NB4 (cell line): Measurements from ENCODE around the gene RAD51B.

Source experiments
- CTCF ChIP-seq: IDR thresholded peaks from one replicate; pipeline ENCODE4 v1.5.1; 2012; ENCODE audit warnings: low read depth, low read length
- POLR2A ChIP-seq: IDR thresholded peaks from 2 replicates; pipeline ENCODE4 v1.6.1; 2011; ENCODE audit warnings: mild to moderate bottlenecking; ENCODE audit not compliant: insufficient read length; ENCODE audit errors: extremely low read depth
- TF ChIP-seq, protein P1 (sequence below): IDR thresholded peaks from 2 replicates; pipeline ENCODE4 v1.6.1; 2011; ENCODE audit warnings: low read depth, low read length

GRCh38 chr14:68661226-68662225, 841.9 kb downstream of the RAD51B start:
- no peak for TF ChIP-seq POLR2A
- TF ChIP-seq CTCF: no peak
- TF ChIP-seq, protein P1, sequence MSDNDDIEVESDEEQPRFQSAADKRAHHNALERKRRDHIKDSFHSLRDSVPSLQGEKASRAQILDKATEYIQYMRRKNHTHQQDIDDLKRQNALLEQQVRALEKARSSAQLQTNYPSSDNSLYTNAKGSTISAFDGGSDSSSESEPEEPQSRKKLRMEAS: no peak
